Measurements from ENCODE around the gene ALOX12.

The ALOX12 gene

DNA sequence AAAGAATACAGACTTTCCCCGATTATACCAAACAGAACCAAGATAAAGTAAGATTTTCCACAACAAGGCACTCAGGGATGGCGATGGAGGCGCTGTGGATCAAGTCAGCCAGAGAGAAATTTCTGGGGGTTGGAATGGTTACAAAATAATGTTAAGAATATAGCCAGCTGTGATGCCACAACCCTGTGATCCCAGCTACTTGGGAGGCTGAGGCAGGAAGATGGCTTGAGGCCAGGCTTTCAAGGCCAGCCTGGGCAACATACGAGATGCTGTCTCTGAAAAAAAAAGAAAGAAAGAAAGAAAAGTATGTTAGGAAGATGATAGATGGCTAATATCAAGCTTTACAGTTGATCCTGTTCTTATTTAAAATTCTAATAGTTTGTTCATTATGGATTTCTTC is 10.6 kb upstream of the ALOX12 start:
- no peak for TF ChIP-seq RAD21 (IDR thresholded peaks at IDR 0.05; ENCODE audit: low read depth)
- no peak for TF ChIP-seq NFIC (IDR thresholded peaks at IDR 0.05)
- no peak for TF ChIP-seq TAF1 (IDR thresholded peaks at IDR 0.05; ENCODE audit: low read depth)
- TF ChIP-seq CEBPB (IDR thresholded peaks at IDR 0.05), result no peak
- TF ChIP-seq, protein P1, sequence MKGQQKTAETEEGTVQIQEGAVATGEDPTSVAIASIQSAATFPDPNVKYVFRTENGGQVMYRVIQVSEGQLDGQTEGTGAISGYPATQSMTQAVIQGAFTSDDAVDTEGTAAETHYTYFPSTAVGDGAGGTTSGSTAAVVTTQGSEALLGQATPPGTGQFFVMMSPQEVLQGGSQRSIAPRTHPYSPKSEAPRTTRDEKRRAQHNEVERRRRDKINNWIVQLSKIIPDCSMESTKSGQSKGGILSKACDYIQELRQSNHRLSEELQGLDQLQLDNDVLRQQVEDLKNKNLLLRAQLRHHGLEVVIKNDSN (IDR thresholded peaks at IDR 0.05), result no peak
- no peak for TF ChIP-seq EGR1 (IDR thresholded peaks at IDR 0.05)
- no peak for TF ChIP-seq REST (IDR thresholded peaks at IDR 0.05; ENCODE audit: low read depth)
- no peak for TF ChIP-seq FOXM1 (IDR thresholded peaks at IDR 0.05; ENCODE audit: borderline replicate concordance, low read depth)
- TF ChIP-seq ZBTB7A (IDR thresholded peaks at IDR 0.05; ENCODE audit: low read depth), result no peak
- no peak for TF ChIP-seq EP300 (IDR thresholded peaks at IDR 0.05; ENCODE audit: borderline replicate concordance)
- TF ChIP-seq, protein P2, sequence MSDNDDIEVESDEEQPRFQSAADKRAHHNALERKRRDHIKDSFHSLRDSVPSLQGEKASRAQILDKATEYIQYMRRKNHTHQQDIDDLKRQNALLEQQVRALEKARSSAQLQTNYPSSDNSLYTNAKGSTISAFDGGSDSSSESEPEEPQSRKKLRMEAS (IDR thresholded peaks at IDR 0.05), result no peak
- no peak for TF ChIP-seq TEAD4 (IDR thresholded peaks at IDR 0.05)
- TF ChIP-seq YY1 (IDR thresholded peaks at IDR 0.05; ENCODE audit: low read depth), result no peak

DNA sequence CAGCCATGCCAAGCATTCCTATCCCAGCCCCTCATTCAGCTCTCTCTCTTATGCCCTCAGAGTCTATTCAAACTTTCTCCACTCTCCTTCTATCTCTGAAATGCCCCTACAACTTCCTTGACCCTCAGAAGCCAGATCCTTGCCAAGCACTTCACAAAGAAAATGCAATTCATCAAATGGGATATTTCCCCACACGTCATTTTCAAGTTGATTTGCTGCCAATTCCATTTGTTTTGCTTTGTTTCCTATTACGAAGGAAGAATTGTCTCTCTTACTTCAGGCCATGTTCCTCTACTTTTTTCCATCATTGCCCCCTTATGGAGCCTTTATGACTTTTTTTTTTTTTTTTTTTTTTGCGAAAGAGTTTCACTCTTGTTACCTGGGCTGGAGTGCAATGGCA is 9.2 kb upstream of the ALOX12 start:
- TF ChIP-seq REST (IDR thresholded peaks at IDR 0.05; ENCODE audit: low read depth) (no peak), TCF12 (IDR thresholded peaks at IDR 0.05; ENCODE audit: low read depth) (no peak)

DNA sequence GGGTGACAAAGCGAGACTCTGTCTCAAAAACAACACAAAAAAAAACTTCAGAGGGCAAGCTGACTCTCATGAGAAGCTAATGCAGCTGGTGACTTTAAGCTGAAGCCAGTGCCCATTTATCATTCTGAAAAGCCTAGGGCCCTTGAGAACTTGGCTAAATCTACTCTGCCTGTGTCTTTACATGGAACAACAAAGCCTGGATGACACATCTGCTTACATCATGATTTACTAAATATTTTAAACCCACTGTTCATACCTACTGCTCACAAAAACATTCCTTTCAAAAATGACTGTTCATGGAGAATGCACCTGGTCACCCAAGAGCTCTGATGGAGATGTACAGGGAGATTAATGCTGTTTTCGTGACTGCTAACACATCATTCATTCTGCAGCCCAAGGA is 6.1 kb upstream of the ALOX12 start:
- TF ChIP-seq EP300 (IDR thresholded peaks at IDR 0.05; ENCODE audit: borderline replicate concordance) (no peak), TCF12 (IDR thresholded peaks at IDR 0.05; ENCODE audit: low read depth) (no peak), CREB1 (IDR thresholded peaks at IDR 0.05; ENCODE audit: low read depth) (no peak), TAF1 (IDR thresholded peaks at IDR 0.05; ENCODE audit: low read depth) (no peak), YY1 (IDR thresholded peaks at IDR 0.05; ENCODE audit: low read depth) (no peak), ZBTB7A (IDR thresholded peaks at IDR 0.05; ENCODE audit: low read depth) (no peak), CEBPB (IDR thresholded peaks at IDR 0.05) (no peak), NFIC (IDR thresholded peaks at IDR 0.05) (no peak), TEAD4 (IDR thresholded peaks at IDR 0.05) (no peak), EGR1 (IDR thresholded peaks at IDR 0.05) (no peak), RAD21 (IDR thresholded peaks at IDR 0.05; ENCODE audit: low read depth) (no peak), FOXM1 (IDR thresholded peaks at IDR 0.05; ENCODE audit: borderline replicate concordance, low read depth) (no peak), REST (IDR thresholded peaks at IDR 0.05; ENCODE audit: low read depth) (no peak)
- TF ChIP-seq, protein P2 (IDR thresholded peaks at IDR 0.05), result no peak
- TF ChIP-seq, protein P1 (IDR thresholded peaks at IDR 0.05), result no peak

- TF ChIP-seq, protein P1 (IDR thresholded peaks at IDR 0.05), result no peak
- TF ChIP-seq EGR1 (IDR thresholded peaks at IDR 0.05) (no peak), TEAD4 (IDR thresholded peaks at IDR 0.05) (no peak), CEBPB (IDR thresholded peaks at IDR 0.05) (no peak), CREB1 (IDR thresholded peaks at IDR 0.05; ENCODE audit: low read depth) (no peak), ZBTB7A (IDR thresholded peaks at IDR 0.05; ENCODE audit: low read depth) (no peak), REST (IDR thresholded peaks at IDR 0.05; ENCODE audit: low read depth) (no peak), FOXM1 (IDR thresholded peaks at IDR 0.05; ENCODE audit: borderline replicate concordance, low read depth) (no peak), YY1 (IDR thresholded peaks at IDR 0.05; ENCODE audit: low read depth) (no peak)
- TF ChIP-seq, protein P2 (IDR thresholded peaks at IDR 0.05), result no peak
Observed at GRCh38 chr17:6994118-6994598, 1.7 kb upstream of the ALOX12 start.
